ENCODE data around the gene PFKFB4.

PFKFB4 gene

GRCh38 chr3:48562367-48563095, 5.9 kb upstream of the PFKFB4 start:
- no peak for TF ChIP-seq CTCF (IDR thresholded peaks at IDR 0.05; ENCODE audit: low read depth, low read length, poor library complexity, severe bottlenecking)
- no peak for TF ChIP-seq EZH2phosphoT487 (IDR thresholded peaks at IDR 0.05; ENCODE audit: borderline replicate concordance, low read length)
- Histone ChIP-seq H3K4me1 (ENCODE audit: control insufficient read depth, low read length) (peaks cover 37% of the 10 kb centered on the region), H3K4me3 (ENCODE audit: low read length) (no peak overlapping the region)

GRCh38 chr3:48561045-48561736, 4.6 kb upstream of the PFKFB4 start:
- no peak overlapping the region for H3K27ac ChIP-seq (ENCODE audit: low read depth, low read length)
- peaks cover 3% of the 10 kb centered on the region for H3K79me2 ChIP-seq (ENCODE audit: control insufficient read depth, low read length)
- TF ChIP-seq EZH2phosphoT487 (IDR thresholded peaks at IDR 0.05; ENCODE audit: borderline replicate concordance, low read length) = no peak
- peak; percentile 34 for TF ChIP-seq CTCF (IDR thresholded peaks at IDR 0.05; ENCODE audit: low read depth, low read length, poor library complexity, severe bottlenecking)
- peak overlapping the region; percentile 35 for H3K4me3 ChIP-seq (ENCODE audit: low read length)
- H3K4me1 ChIP-seq (ENCODE audit: control insufficient read depth, low read length) = peaks cover 42% of the 10 kb centered on the region
- H3K27me3 ChIP-seq (ENCODE audit: control insufficient read depth, low read length) = 0 out of 2 replicates have a peak, but pooled peaks cover 2% of the 10 kb centered on the region
- no peaks in the 10 kb centered on the region for H4K20me1 ChIP-seq (ENCODE audit: control insufficient read depth, insufficient read depth, low read depth, low read length)
- peaks cover 4% of the 10 kb centered on the region; the same call in 1 of the 2 replicates for H3F3A ChIP-seq (ENCODE audit: control insufficient read depth, insufficient read depth)
- H3K4me2 ChIP-seq (ENCODE audit: low read length) = peak overlapping the region; percentile 57
- H3K9me2 ChIP-seq (replicated peaks; ENCODE audit: control insufficient read depth, low read length) = no peaks in the 10 kb centered on the region
- peaks cover under 1% of the 10 kb centered on the region for H3K36me3 ChIP-seq (ENCODE audit: control insufficient read depth, low read length)
- H3K9me3 ChIP-seq (ENCODE audit: control insufficient read depth, insufficient read depth, low read length) = no peaks in the 10 kb centered on the region

More at GRCh38 chr3:48562367-48563095, 5.9 kb upstream of the PFKFB4 start:
- Histone ChIP-seq H3F3A (ENCODE audit: control insufficient read depth, insufficient read depth) (peaks cover 4% of the 10 kb centered on the region; the same call in 1 of the 2 replicates), H3K79me2 (ENCODE audit: control insufficient read depth, low read length) (no peaks in the 10 kb centered on the region), H3K9me2 (replicated peaks; ENCODE audit: control insufficient read depth, low read length) (no peaks in the 10 kb centered on the region), H3K27me3 (ENCODE audit: control insufficient read depth, low read length) (0 out of 2 replicates have a peak, but pooled peaks cover 2% of the 10 kb centered on the region), H3K27ac (ENCODE audit: low read depth, low read length) (no peak overlapping the region), H3K4me2 (ENCODE audit: low read length) (no peak overlapping the region), H4K20me1 (ENCODE audit: control insufficient read depth, insufficient read depth, low read depth, low read length) (no peaks in the 10 kb centered on the region), H3K9me3 (ENCODE audit: control insufficient read depth, insufficient read depth, low read length) (no peaks in the 10 kb centered on the region), H3K36me3 (ENCODE audit: control insufficient read depth, low read length) (no peaks in the 10 kb centered on the region)

GRCh38 chr3:48560648-48561018, 4.0 kb upstream of the PFKFB4 start:
- H3K36me3 ChIP-seq (ENCODE audit: control insufficient read depth, low read length) = peaks cover 6% of the 10 kb centered on the region
- no peaks in the 10 kb centered on the region for H3K9me2 ChIP-seq (replicated peaks; ENCODE audit: control insufficient read depth, low read length)
- peak overlapping the region; percentile 35 for H3K4me3 ChIP-seq (ENCODE audit: low read length)
- H3F3A ChIP-seq (ENCODE audit: control insufficient read depth, insufficient read depth) = peaks cover 4% of the 10 kb centered on the region; the same call in 1 of the 2 replicates
- peaks cover 8% of the 10 kb centered on the region for H3K79me2 ChIP-seq (ENCODE audit: control insufficient read depth, low read length)
- no peak overlapping the region for H3K27ac ChIP-seq (ENCODE audit: low read depth, low read length)
- TF ChIP-seq CTCF (IDR thresholded peaks at IDR 0.05; ENCODE audit: low read depth, low read length, poor library complexity, severe bottlenecking) = no peak
- TF ChIP-seq EZH2phosphoT487 (IDR thresholded peaks at IDR 0.05; ENCODE audit: borderline replicate concordance, low read length) = no peak
- 0 out of 2 replicates have a peak, but pooled peaks cover 3% of the 10 kb centered on the region for H4K20me1 ChIP-seq (ENCODE audit: control insufficient read depth, insufficient read depth, low read depth, low read length)
- H3K4me2 ChIP-seq (ENCODE audit: low read length) = peak overlapping the region; percentile 57
- 0 out of 2 replicates have a peak, but pooled peaks cover 2% of the 10 kb centered on the region for H3K27me3 ChIP-seq (ENCODE audit: control insufficient read depth, low read length)
- H3K4me1 ChIP-seq (ENCODE audit: control insufficient read depth, low read length) = peaks cover 48% of the 10 kb centered on the region
- no peaks in the 10 kb centered on the region for H3K9me3 ChIP-seq (ENCODE audit: control insufficient read depth, insufficient read depth, low read length)
